ENCODE measurements around the gene TANGO6. TPM values are rescaled to one million over a fixed set of nuclear protein-coding genes. Genes with fewer than 3 reads are reported as not detected.

TANGO6 gene
- 4.0 TPM for polyA plus RNA-seq (2013, experiment 1 of 2)
- polyA plus RNA-seq (2013, experiment 2 of 2), result 3.9 TPM

DNA sequence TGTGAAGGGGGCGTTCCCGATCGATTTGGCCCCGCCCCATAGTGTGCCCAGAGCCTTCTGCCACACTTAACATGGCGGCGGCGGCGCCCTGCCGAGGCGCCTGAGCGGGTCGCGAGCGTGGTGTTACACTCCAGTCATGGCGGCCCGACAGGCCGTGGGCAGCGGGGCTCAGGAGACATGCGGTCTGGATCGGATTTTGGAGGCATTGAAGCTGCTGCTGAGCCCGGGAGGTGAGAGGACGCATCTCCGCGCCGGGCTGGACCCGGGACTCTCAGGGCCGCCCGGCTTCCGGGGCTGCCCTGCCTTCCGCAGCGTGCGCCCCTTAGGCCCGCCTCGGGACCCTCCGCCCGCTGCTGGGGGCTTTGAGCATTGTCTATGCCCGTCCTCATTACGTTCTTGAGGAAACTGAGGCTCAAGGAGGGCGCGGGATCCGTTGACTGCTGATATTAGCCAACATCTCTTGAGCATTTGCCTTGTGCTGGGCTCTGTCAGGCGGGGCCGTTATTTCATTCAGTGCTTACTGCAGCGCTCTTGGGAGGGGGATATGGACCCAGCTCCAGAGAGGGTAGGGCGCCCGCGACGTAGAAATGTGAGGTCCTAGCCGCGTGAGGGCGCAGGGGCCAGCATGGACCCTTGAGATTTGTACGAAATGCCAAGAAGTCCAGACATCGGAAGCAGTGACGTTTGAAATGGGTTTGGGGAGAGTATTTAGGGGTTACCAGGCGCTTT lies at the start of gene TANGO6:
Gene TANGO6, plus strand, starts transcription at position 50 of the 729 bp plus-strand sequence. Its CDS starts 87 bp downstream, at position 137.
- peak within 1 kb of the TSS; percentile 64 for H4K91ac ChIP-seq (ENCODE audit: low read length)
- peak within 1 kb of the TSS; percentile 92 for H3K9ac ChIP-seq (ENCODE audit: low read length)
- peak within 1 kb of the TSS; percentile 98 for H4K8ac ChIP-seq (ENCODE audit: low read length)
- peak within 1 kb of the TSS; percentile 87 for H3K4me2 ChIP-seq (ENCODE audit: low read length, poor library complexity, severe bottlenecking)
- under 1% methylated on average over 55 of the region's 55 CpGs for WGBS
- peak within 1 kb of the TSS in 1 of 2 experiments; percentile 98 for H3K14ac ChIP-seq (ENCODE audit: low read length in 2 of 2)
- peaks cover 9% of the 10 kb centered on the region for H3K79me1 ChIP-seq (replicated peaks; ENCODE audit: low read length, poor library complexity, severe bottlenecking)
- peak within 1 kb of the TSS; percentile 46 to 96 for H3K4ac ChIP-seq (ENCODE audit: low read depth in 1 of 2, low read length in 2 of 2)
- H3K27ac ChIP-seq (ENCODE audit: low read length, poor library complexity, severe bottlenecking), result peak within 1 kb of the TSS; percentile 82
- peak within 1 kb of the TSS; percentile 100 for H2AFZ ChIP-seq (ENCODE audit: low read depth, low read length)
- H3K23ac ChIP-seq (ENCODE audit: low read length in 2 of 2), result peak within 1 kb of the TSS in 1 of 2 experiments; percentile 34
- no peaks in the 10 kb centered on the region for H3K9me3 ChIP-seq (ENCODE audit: control insufficient read depth, low read length)
- H3K4me3 ChIP-seq (ENCODE audit: insufficient read depth in 1 of 2, low read depth in 1 of 2, low read length in 2 of 2), result peak within 1 kb of the TSS; percentile 86 to 94
- peak within 1 kb of the TSS; percentile 89 for H2BK120ac ChIP-seq (ENCODE audit: low read depth, low read length)
- H2BK5ac ChIP-seq (ENCODE audit: low read depth, low read length, poor library complexity, severe bottlenecking), result peak within 1 kb of the TSS; percentile 79
- H2BK15ac ChIP-seq (ENCODE audit: low read depth, poor library complexity, severe bottlenecking), result peak within 1 kb of the TSS; percentile 73
- no peaks in the 10 kb centered on the region for H3K27me3 ChIP-seq (ENCODE audit: control insufficient read depth in 1 of 2, insufficient read depth in 1 of 2, low read length in 2 of 2)
- no peaks in the 10 kb centered on the region for H3K4me1 ChIP-seq (ENCODE audit: control insufficient read depth, insufficient read depth, low read depth, low read length)
- no peaks in the 10 kb centered on the region for H3K36me3 ChIP-seq (ENCODE audit: control insufficient read depth in 1 of 2, insufficient read depth in 2 of 2, low read depth in 1 of 2, low read length in 2 of 2)
- peak within 1 kb of the TSS; percentile 80 to 92 for H3K18ac ChIP-seq (ENCODE audit: low read depth in 1 of 2, low read length in 2 of 2)
- H2BK12ac ChIP-seq (ENCODE audit: low read length in 2 of 2), result peak within 1 kb of the TSS; percentile 54 to 77
- peak within 1 kb of the TSS; percentile 21 for H2AK5ac ChIP-seq (ENCODE audit: low read length, severe bottlenecking)
- DNase-seq, result peak; percentile 85

GRCh38 chr16:68798398-68798797 lies 44.9 kb upstream of the TANGO6 start:
- Histone ChIP-seq H2BK120ac (ENCODE audit: low read depth, low read length) (no peak overlapping the region), H4K8ac (ENCODE audit: low read length) (no peak overlapping the region), H3K14ac (ENCODE audit: low read length in 2 of 2) (no peak overlapping the region), H2AK5ac (ENCODE audit: low read length, severe bottlenecking) (no peak overlapping the region), H3K23ac (ENCODE audit: low read length in 2 of 2) (no peak overlapping the region), H3K9ac (ENCODE audit: low read length) (no peak overlapping the region), H3K9me3 (ENCODE audit: control insufficient read depth, low read length) (no peaks in the 10 kb centered on the region), H3K27ac (ENCODE audit: low read length, poor library complexity, severe bottlenecking) (no peak overlapping the region), H3K4me3 (ENCODE audit: insufficient read depth in 1 of 2, low read depth in 1 of 2, low read length in 2 of 2) (no peak overlapping the region), H2BK12ac (ENCODE audit: low read length in 2 of 2) (no peak overlapping the region), H3K18ac (ENCODE audit: low read depth in 1 of 2, low read length in 2 of 2) (no peak overlapping the region), H3K4me1 (ENCODE audit: control insufficient read depth, insufficient read depth, low read depth, low read length) (peaks cover 3% of the 10 kb centered on the region), H2BK15ac (ENCODE audit: low read depth, poor library complexity, severe bottlenecking) (no peak overlapping the region), H3K36me3 (ENCODE audit: control insufficient read depth in 1 of 2, insufficient read depth in 2 of 2, low read depth in 1 of 2, low read length in 2 of 2) (no peaks in the 10 kb centered on the region), H4K91ac (ENCODE audit: low read length) (no peak overlapping the region), H3K27me3 (ENCODE audit: control insufficient read depth in 1 of 2, insufficient read depth in 1 of 2, low read length in 2 of 2) (no peaks in the 10 kb centered on the region), H3K4me2 (ENCODE audit: low read length, poor library complexity, severe bottlenecking) (no peak overlapping the region), H2AFZ (ENCODE audit: low read depth, low read length) (no peak overlapping the region), H2BK5ac (ENCODE audit: low read depth, low read length, poor library complexity, severe bottlenecking) (no peak overlapping the region), H3K4ac (ENCODE audit: low read depth in 1 of 2, low read length in 2 of 2) (no peak overlapping the region), H3K79me1 (replicated peaks; ENCODE audit: low read length, poor library complexity, severe bottlenecking) (no peaks in the 10 kb centered on the region)
- WGBS, result 90% methylated on average over 2 of the region's 2 CpGs
- DNase-seq, result no peak

- Histone ChIP-seq H3K27me3 (ENCODE audit: control insufficient read depth in 1 of 2, insufficient read depth in 1 of 2, low read length in 2 of 2) (no peaks in the 10 kb centered on the region), H2BK120ac (ENCODE audit: low read depth, low read length) (no peak overlapping the region), H3K4me2 (ENCODE audit: low read length, poor library complexity, severe bottlenecking) (no peak overlapping the region), H4K91ac (ENCODE audit: low read length) (no peak overlapping the region), H3K4ac (ENCODE audit: low read depth in 1 of 2, low read length in 2 of 2) (no peak overlapping the region), H3K9ac (ENCODE audit: low read length) (peak overlapping the region; percentile 19), H3K4me3 (ENCODE audit: insufficient read depth in 1 of 2, low read depth in 1 of 2, low read length in 2 of 2) (no peak overlapping the region), H2BK12ac (ENCODE audit: low read length in 2 of 2) (no peak overlapping the region), H2AFZ (ENCODE audit: low read depth, low read length) (no peak overlapping the region), H3K36me3 (ENCODE audit: control insufficient read depth in 1 of 2, insufficient read depth in 2 of 2, low read depth in 1 of 2, low read length in 2 of 2) (no peaks in the 10 kb centered on the region), H3K14ac (ENCODE audit: low read length in 2 of 2) (no peak overlapping the region), H3K27ac (ENCODE audit: low read length, poor library complexity, severe bottlenecking) (no peak overlapping the region), H3K9me3 (ENCODE audit: control insufficient read depth, low read length) (no peaks in the 10 kb centered on the region), H3K23ac (ENCODE audit: low read length in 2 of 2) (no peak overlapping the region), H3K4me1 (ENCODE audit: control insufficient read depth, insufficient read depth, low read depth, low read length) (peaks cover 2% of the 10 kb centered on the region), H2BK15ac (ENCODE audit: low read depth, poor library complexity, severe bottlenecking) (no peak overlapping the region), H4K8ac (ENCODE audit: low read length) (no peak overlapping the region), H3K79me1 (replicated peaks; ENCODE audit: low read length, poor library complexity, severe bottlenecking) (no peaks in the 10 kb centered on the region), H2BK5ac (ENCODE audit: low read depth, low read length, poor library complexity, severe bottlenecking) (no peak overlapping the region), H2AK5ac (ENCODE audit: low read length, severe bottlenecking) (peak overlapping the region; percentile 76), H3K18ac (ENCODE audit: low read depth in 1 of 2, low read length in 2 of 2) (no peak overlapping the region)
- whole genome bisulfite sequencing, result 27% methylated on average over 5 of the region's 5 CpGs
- DNase-seq, result peak; percentile 71
Measured at GRCh38 chr16:68800257-68800875, 43.0 kb upstream of the TANGO6 start.

- no peak overlapping the region for H3K18ac ChIP-seq (ENCODE audit: low read depth in 1 of 2, low read length in 2 of 2)
- no peaks in the 10 kb centered on the region for H3K79me1 ChIP-seq (replicated peaks; ENCODE audit: low read length, poor library complexity, severe bottlenecking)
- H2BK12ac ChIP-seq (ENCODE audit: low read length in 2 of 2), result no peak overlapping the region
- H3K27ac ChIP-seq (ENCODE audit: low read length, poor library complexity, severe bottlenecking), result no peak overlapping the region
- no peak overlapping the region for H4K91ac ChIP-seq (ENCODE audit: low read length)
- no peaks in the 10 kb centered on the region for H3K27me3 ChIP-seq (ENCODE audit: control insufficient read depth in 1 of 2, insufficient read depth in 1 of 2, low read length in 2 of 2)
- H2BK5ac ChIP-seq (ENCODE audit: low read depth, low read length, poor library complexity, severe bottlenecking), result no peak overlapping the region
- H3K4me2 ChIP-seq (ENCODE audit: low read length, poor library complexity, severe bottlenecking), result no peak overlapping the region
- H2AK5ac ChIP-seq (ENCODE audit: low read length, severe bottlenecking), result peak overlapping the region; percentile 34
- H3K36me3 ChIP-seq (ENCODE audit: control insufficient read depth in 1 of 2, insufficient read depth in 2 of 2, low read depth in 1 of 2, low read length in 2 of 2), result no peaks in the 10 kb centered on the region
- no peak overlapping the region for H3K23ac ChIP-seq (ENCODE audit: low read length in 2 of 2)
- no peak overlapping the region for H3K14ac ChIP-seq (ENCODE audit: low read length in 2 of 2)
- no peak overlapping the region for H2AFZ ChIP-seq (ENCODE audit: low read depth, low read length)
- WGBS, result 81% methylated on average over 6 of the region's 7 CpGs
- H3K9ac ChIP-seq (ENCODE audit: low read length), result no peak overlapping the region
- H2BK15ac ChIP-seq (ENCODE audit: low read depth, poor library complexity, severe bottlenecking), result no peak overlapping the region
- H3K4ac ChIP-seq (ENCODE audit: low read depth in 1 of 2, low read length in 2 of 2), result no peak overlapping the region
- no peak overlapping the region for H2BK120ac ChIP-seq (ENCODE audit: low read depth, low read length)
- H3K4me1 ChIP-seq (ENCODE audit: control insufficient read depth, insufficient read depth, low read depth, low read length), result peaks cover 2% of the 10 kb centered on the region
- H3K4me3 ChIP-seq (ENCODE audit: insufficient read depth in 1 of 2, low read depth in 1 of 2, low read length in 2 of 2), result peak overlapping the region in 1 of 2 experiments; percentile 4
- H3K9me3 ChIP-seq (ENCODE audit: control insufficient read depth, low read length), result no peaks in the 10 kb centered on the region
- no peak overlapping the region for H4K8ac ChIP-seq (ENCODE audit: low read length)
- peak; percentile 37 for DNase-seq
Measured at GRCh38 chr16:68802190-68802589, 41.1 kb upstream of the TANGO6 start.

Measured in mesenchymal stem cell (in vitro differentiated cells and primary cell).